K562 (cell line): Measurements from ENCODE around the gene GUCY2C. TPM values are rescaled to one million over a fixed set of nuclear protein-coding genes. Genes with fewer than 3 reads are reported as not detected.

Experiments
- ATAC-seq: fragments of 200-7000 bp; cut with Tn5 transposase; 3 replicates; pipeline ENCODE4 v1.9.1; 2020; ENCODE audit warnings: moderate library complexity
- BruUV-seq: library from RNA; stranded (reverse); fragments of 400-500 nt; replicated peaks from 2 replicates; lab custom pipeline; 2021; lab: Mats Ljungman, UMichigan
- CTCF ChIA-PET: fragments of 300-600 bp; formaldehyde crosslinking; extraction: SDS; loops from one replicate; lab custom pipeline; 2021; ENCODE audit warnings: low intra/inter-chr PET ratio; lab: Yijun Ruan, JAX
- POLR2A ChIA-PET: fragments of 300-600, 350-650 bp; sonication (Branson Sonifier 250); formaldehyde crosslinking; extraction: SDS; loops from one replicate; lab custom pipeline; 2021; ENCODE audit warnings: antibody characterized with exemption, inconsistent platforms; lab: Yijun Ruan, JAX
- DNase-seq, 4 experiments: peaks; one replicate each; pipeline versions ENCODE4 v3.0.0 to v3.0.0-alpha.2; 2011 to 2018; ENCODE audit warnings: low spot score in 3 of 4, mixed read lengths in 3 of 4; ENCODE audit errors: extremely low read depth in 1 of 4
- FAIRE-seq: peaks from 2 replicates; lab custom pipeline; 2011; peaks lifted over from hg19 to GRCh38; lab: Jason Lieb, UNC
- H2AFZ ChIP-seq: 2 replicates; pipeline ENCODE4 v1.6.0; 2011; ENCODE audit warnings: low read depth, low read length, control low read depth, inconsistent platforms
- H3K27ac ChIP-seq: fragments of 200-600 bp; 3 replicates; pipeline ENCODE4 v1.8.0; 2011; ENCODE audit warnings: low read depth, mild to moderate bottlenecking, control low read depth, inconsistent platforms, low read length, moderate library complexity, mixed read lengths; ENCODE audit errors: extremely low read depth
- H3K27me3 ChIP-seq, 2 experiments: fragments of 300-600 bp in 1 of 2; 2 replicates in 1 of 2; 3 replicates in 1 of 2; pipeline versions ENCODE4 v1.6.0 to v1.8.0; 2011; ENCODE audit warnings: inconsistent platforms in 2 of 2, low read length in 2 of 2, mild to moderate bottlenecking in 1 of 2, mixed read lengths in 1 of 2, moderate library complexity in 1 of 2; ENCODE audit not compliant: control insufficient read depth in 2 of 2, insufficient read depth in 2 of 2
- H3K36me3 ChIP-seq: fragments of 300-600 bp; 3 replicates; pipeline ENCODE4 v1.8.0; 2011; ENCODE audit warnings: mild to moderate bottlenecking, low read length, inconsistent platforms; ENCODE audit not compliant: control insufficient read depth, insufficient read depth
- H3K4me1 ChIP-seq, 2 experiments: fragments of 200-600 bp in 1 of 2; replicated peaks in 1 of 2; 2 replicates in 1 of 2; 3 replicates in 1 of 2; pipeline versions ENCODE4 v1.5.1 to v1.8.0; 2011; ENCODE audit warnings: inconsistent platforms in 2 of 2, low read length in 2 of 2, mild to moderate bottlenecking in 1 of 2, mixed read lengths in 1 of 2, moderate library complexity in 1 of 2; ENCODE audit not compliant: control insufficient read depth in 2 of 2, insufficient read depth in 2 of 2
- H3K4me2 ChIP-seq: 2 replicates; pipeline ENCODE4 v1.6.1; 2011; ENCODE audit warnings: low read length, control low read depth, inconsistent platforms, mixed read lengths; ENCODE audit not compliant: insufficient read depth
- H3K4me3 ChIP-seq: fragments of 200-600 bp; sonication (generic), shearing (Covaris generic); 2 replicates; pipeline ENCODE4 v1.5.1; 2016; ENCODE audit warnings: control low read depth, inconsistent platforms
- H3K79me2 ChIP-seq: fragments of 200-600 bp; 3 replicates; pipeline ENCODE4 v1.8.0; 2011; ENCODE audit warnings: low read length, inconsistent platforms; ENCODE audit not compliant: control insufficient read depth, insufficient read depth
- H3K9ac ChIP-seq, 2 experiments: 2 replicates each; pipeline versions ENCODE4 v1.6.0 to v1.6.1; 2011; ENCODE audit warnings: low read depth in 2 of 2, low read length in 2 of 2, control low read depth in 1 of 2, inconsistent platforms in 1 of 2, mild to moderate bottlenecking in 1 of 2, mixed read lengths in 1 of 2; ENCODE audit not compliant: insufficient read depth in 1 of 2
- H3K9me1 ChIP-seq: one replicate; pipeline ENCODE4 v1.6.0; 2011; ENCODE audit warnings: inconsistent platforms, mild to moderate bottlenecking, low read length, moderate library complexity; ENCODE audit not compliant: control insufficient read depth, insufficient read depth
- H3K9me3 ChIP-seq: replicated peaks from 2 replicates; pipeline ENCODE4 v1.5.1; 2011; ENCODE audit warnings: low read depth, low read length, inconsistent platforms; ENCODE audit not compliant: control insufficient read depth, insufficient read depth
- H4K20me1 ChIP-seq: replicated peaks from 2 replicates; pipeline ENCODE4 v1.6.1; 2011; ENCODE audit warnings: low read length, inconsistent platforms, mixed read lengths; ENCODE audit not compliant: control insufficient read depth, insufficient read depth
- ETS2 ChIP-seq: IDR thresholded peaks from 2 replicates; pipeline ENCODE4 v1.6.1; 2016; ENCODE audit warnings: borderline replicate concordance, missing genetic modification characterization, mild to moderate bottlenecking, moderate library complexity, missing compliant biosample characterization; ENCODE audit not compliant: poor library complexity, severe bottlenecking
- PCBP1 ChIP-seq: fragments of 200-400 bp; formaldehyde crosslinking; IDR thresholded peaks from 2 replicates; pipeline ENCODE4 v1.6.1; 2018; ENCODE audit warnings: mild to moderate bottlenecking, low read depth, low read length; ENCODE audit not compliant: poor library complexity, severe bottlenecking
- RB1 ChIP-seq: fragments of 450-650 bp; IDR thresholded peaks from 2 replicates; pipeline ENCODE4 v1.6.1; 2017; ENCODE audit warnings: low read depth, mild to moderate bottlenecking
- SMAD1 ChIP-seq: fragments of 150-350 bp; IDR thresholded peaks from 2 replicates; pipeline ENCODE4 v1.6.1; 2014; ENCODE audit warnings: low read length, low read depth; ENCODE audit not compliant: partially characterized antibody
- YY1 ChIP-seq, 3 experiments: IDR thresholded peaks; 2 replicates each; pipeline ENCODE4 v1.6.1; 2011; ENCODE audit warnings: low read length in 2 of 3, mild to moderate bottlenecking in 2 of 3, moderate library complexity in 2 of 3, borderline replicate concordance in 1 of 3, control low read depth in 1 of 3, low read depth in 1 of 3; ENCODE audit not compliant: insufficient read depth in 3 of 3, insufficient replicate concordance in 2 of 3, control insufficient read depth in 1 of 3, insufficient read length in 1 of 3; ENCODE audit errors: extremely low read depth in 1 of 3
- ZNF316 ChIP-seq: fragments of 450-650 bp; IDR thresholded peaks from 2 replicates; pipeline ENCODE4 v1.6.1; 2016
- ZSCAN32 ChIP-seq: fragments of 450-650 bp; formaldehyde crosslinking; IDR thresholded peaks from 2 replicates; pipeline ENCODE4 v1.4.0; 2020; ENCODE audit warnings: mild to moderate bottlenecking, moderate library complexity
- WGBS: fragments of 100-300 bp; shearing (Covaris generic); methylation state at CpG from one replicate; pipeline ENCODE4 v1.1.6; 2016; ENCODE audit warnings: low coverage, mixed read lengths; ENCODE audit not compliant: insufficient coverage; ENCODE audit errors: missing lambda C conversion rate; 5-methylcytosine and 5-hydroxymethylcytosine counted together
- in situ Hi-C: fragments of 300-500 bp; cut with MboI; formaldehyde crosslinking; loops from 4 replicates; pipeline ENCODE4 v1.15.0; 2018; ENCODE audit warnings: inconsistent platforms, mixed read lengths
- intact Hi-C: fragments of 100-400 bp; cut with micrococcal nuclease; formaldehyde crosslinking; loops from 2 replicates; pipeline ENCODE4 v1.14.2; 2022
- polyA plus RNA-seq, 8 experiments: library from polyadenylated mRNA; depleted of rRNA in 4 of 8; stranded (reverse) in 5 of 8; unstranded in 3 of 8; fragments of >200 nt; fragmentation: Nextera tagmentation in 2 of 8; fragmentation: Illumina TruSeq in 1 of 8; extraction: Ambion mirVana in 2 of 8; extraction: Trizol in 1 of 8; gene quantifications; 2 replicates each; pipeline versions ENCODE4 v1.2.1 to v1.2.3, GENCODE V29; 2011 to 2014; ENCODE audit warnings: inconsistent platforms in 1 of 8, missing spikeins in 1 of 8
- total RNA-seq, 7 experiments: library from RNA; depleted of rRNA in 6 of 7; stranded (reverse); fragments of >200 nt in 6 of 7; fragmentation: Illumina TruSeq in 2 of 7; extraction: Trizol in 2 of 7; gene quantifications; 2 replicates each; pipeline versions ENCODE4 v1.2.1 to v1.2.3, GENCODE V29; 2011 to 2021; ENCODE audit warnings: low replicate concordance in 1 of 7

GUCY2C gene
- total and polyA plus RNA-seq, 9 of the 15 experiments (the other 6 are each of a cell fraction or from before 2014, with no cell fraction given): 0.01 to 0.05 (median 0.04) TPM; not detected in 6

DNA sequence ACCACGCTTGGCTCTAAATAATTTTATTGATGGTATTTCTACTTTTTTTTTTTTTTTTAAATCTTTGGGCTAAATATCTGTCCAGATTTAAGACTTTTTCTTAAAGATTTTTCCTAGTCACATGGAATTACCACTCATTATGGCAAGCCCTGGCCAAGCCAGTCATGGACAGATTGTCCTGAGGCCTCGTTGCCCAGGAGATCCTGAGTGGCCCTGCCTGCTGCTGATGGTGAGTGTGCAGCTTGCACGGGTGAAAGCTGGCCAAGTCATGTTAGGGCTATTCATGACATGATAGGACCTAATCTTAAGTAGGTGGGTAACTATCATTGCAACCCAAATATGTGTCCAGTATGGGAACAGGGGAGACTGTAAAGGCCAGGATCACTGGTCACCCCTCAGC, 27.8 kb downstream of the GUCY2C start:
- Histone ChIP-seq H3K36me3 (no peaks in the 10 kb centered on the region), H3K4me1 (no peaks in the 10 kb centered on the region), H3K9me3 (no peaks in the 10 kb centered on the region), H3K27ac (no peak overlapping the region)
- in situ Hi-C loops: no loop called here
- CTCF ChIA-PET: no interaction called here
- POLR2A ChIA-PET: no interaction called here
- no peak for DNase-seq
- no peak for ATAC-seq
- WGBS: 4% methylated on average over 2 of the region's 3 CpGs
- no peak for FAIRE-seq
- TF ChIP-seq RB1 (no peak), ZNF316 (no peak), PCBP1 (no peak), ZSCAN32 (CRISPR knock-in tag) (no peak), ETS2 (tag) (no peak), YY1 (IDR thresholded peaks at IDR 0.05; ENCODE audit: borderline replicate concordance in 1 of 3, control insufficient read depth in 1 of 3, extremely low read depth in 1 of 3, insufficient read depth in 3 of 3, insufficient read length in 1 of 3, insufficient replicate concordance in 2 of 3, low read depth in 1 of 3, low read length in 2 of 3) (no peak), SMAD1 (no peak)
- TF ChIP-seq, all 486 proteins: peak for 0
- BruUV-seq: no TSS peak
- Histone ChIP-seq H3K4me3 (no peak overlapping the region), H3K79me2 (no peaks in the 10 kb centered on the region), H4K20me1 (no peaks in the 10 kb centered on the region), H3K4me2 (no peak overlapping the region), H2AFZ (no peak overlapping the region), H3K27me3 (no peaks in the 10 kb centered on the region), H3K9ac (no peak overlapping the region), H3K9me1 (no peaks in the 10 kb centered on the region)
- intact Hi-C loops: no loop called here
